Mammary epithelial cell (primary cell): ENCODE measurements around the gene SPTBN1.

Experiments
- EZH2 ChIP-seq: IDR thresholded peaks from 2 replicates; pipeline ENCODE4 v1.6.1; 2012; ENCODE audit warnings: low read length, inconsistent platforms, borderline replicate concordance
- TF ChIP-seq, protein P1 (sequence below), 2 donors: IDR thresholded peaks in 1 of 2; conservative IDR thresholded peaks in 1 of 2; 2 replicates each; pipeline ENCODE4 v1.5.1; 2011 to 2012; ENCODE audit warnings: inconsistent platforms in 2 of 2, low read length in 2 of 2, mild to moderate bottlenecking in 2 of 2, control low read depth in 1 of 2, low read depth in 1 of 2; ENCODE audit not compliant: insufficient read depth in 1 of 2; ENCODE audit errors: extremely low read depth in 1 of 2

DNA sequence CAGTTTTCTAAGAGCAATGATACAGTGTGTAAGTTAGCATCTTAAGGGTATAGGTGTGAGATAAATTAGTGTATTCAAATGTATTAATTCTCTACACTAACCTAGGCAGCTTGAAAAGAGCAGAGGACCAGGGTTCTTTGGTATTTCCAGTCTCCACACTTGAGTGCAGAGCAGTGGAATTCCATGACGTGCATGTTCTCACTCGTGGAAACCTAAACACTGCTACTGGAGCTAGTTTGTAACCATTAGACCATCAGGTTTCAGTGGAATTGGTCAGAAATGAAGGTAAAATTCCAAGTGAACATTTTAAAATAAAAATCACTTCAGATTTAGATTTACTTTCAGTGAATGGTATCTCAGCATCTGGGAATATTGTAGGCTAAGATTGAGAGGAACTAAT is 9.0 kb downstream of the SPTBN1 start:
- no peak for TF ChIP-seq EZH2
- TF ChIP-seq, protein P1, sequence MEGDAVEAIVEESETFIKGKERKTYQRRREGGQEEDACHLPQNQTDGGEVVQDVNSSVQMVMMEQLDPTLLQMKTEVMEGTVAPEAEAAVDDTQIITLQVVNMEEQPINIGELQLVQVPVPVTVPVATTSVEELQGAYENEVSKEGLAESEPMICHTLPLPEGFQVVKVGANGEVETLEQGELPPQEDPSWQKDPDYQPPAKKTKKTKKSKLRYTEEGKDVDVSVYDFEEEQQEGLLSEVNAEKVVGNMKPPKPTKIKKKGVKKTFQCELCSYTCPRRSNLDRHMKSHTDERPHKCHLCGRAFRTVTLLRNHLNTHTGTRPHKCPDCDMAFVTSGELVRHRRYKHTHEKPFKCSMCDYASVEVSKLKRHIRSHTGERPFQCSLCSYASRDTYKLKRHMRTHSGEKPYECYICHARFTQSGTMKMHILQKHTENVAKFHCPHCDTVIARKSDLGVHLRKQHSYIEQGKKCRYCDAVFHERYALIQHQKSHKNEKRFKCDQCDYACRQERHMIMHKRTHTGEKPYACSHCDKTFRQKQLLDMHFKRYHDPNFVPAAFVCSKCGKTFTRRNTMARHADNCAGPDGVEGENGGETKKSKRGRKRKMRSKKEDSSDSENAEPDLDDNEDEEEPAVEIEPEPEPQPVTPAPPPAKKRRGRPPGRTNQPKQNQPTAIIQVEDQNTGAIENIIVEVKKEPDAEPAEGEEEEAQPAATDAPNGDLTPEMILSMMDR (conservative IDR thresholded peaks at IDR 0.05 in 1 of 2, IDR thresholded peaks at IDR 0.05 in 1 of 2; ENCODE audit: extremely low read depth in 1 of 2, insufficient read depth in 1 of 2, low read depth in 1 of 2, low read length in 2 of 2): no peak
